Smooth muscle cell (in vitro differentiated cells): ENCODE results near the gene RNF111. TPM values are rescaled to one million over a fixed set of nuclear protein-coding genes. Genes with fewer than 3 reads are reported as not detected.

ENCODE experiments used
- DNase-seq: peaks from one replicate; lab custom pipeline; 2025; ENCODE audit not compliant: unreplicated experiment; lab: John Stamatoyannopoulos, UW
- H2AFZ ChIP-seq: fragments of 200-600 bp; sonication (generic); 2 replicates; pipeline ENCODE4 v1.6.0; 2016; ENCODE audit warnings: antibody characterized with exemption, low read depth, mild to moderate bottlenecking
- H3F3A ChIP-seq: fragments of 200-600 bp; sonication (generic); 2 replicates; pipeline ENCODE4 v1.6.0; 2017; ENCODE audit warnings: antibody characterized with exemption, low read depth
- H3K27ac ChIP-seq: fragments of 200-600 bp; sonication (generic); 2 replicates; pipeline ENCODE4 v1.5.1; 2016; ENCODE audit warnings: low read depth, mild to moderate bottlenecking
- H3K27me3 ChIP-seq: fragments of 200-600 bp; sonication (generic); 2 replicates; pipeline ENCODE4 v1.6.1; 2016; ENCODE audit warnings: low read depth, mild to moderate bottlenecking
- H3K36me3 ChIP-seq: fragments of 200-600 bp; sonication (generic); 2 replicates; pipeline ENCODE4 v1.5.1; 2016; ENCODE audit warnings: low read depth
- H3K4me1 ChIP-seq: fragments of 200-600 bp; sonication (generic); 2 replicates; pipeline ENCODE4 v1.5.1; 2016; ENCODE audit warnings: low read depth
- H3K4me2 ChIP-seq: fragments of 200-600 bp; sonication (generic); 2 replicates; pipeline ENCODE4 v1.6.0; 2016; ENCODE audit warnings: mild to moderate bottlenecking
- H3K4me3 ChIP-seq: fragments of 200-600 bp; sonication (generic); 2 replicates; pipeline ENCODE4 v1.5.1; 2016; ENCODE audit warnings: mild to moderate bottlenecking
- H3K79me2 ChIP-seq: fragments of 200-600 bp; sonication (generic); 2 replicates; pipeline ENCODE4 v1.6.0; 2016; ENCODE audit warnings: low read depth, mild to moderate bottlenecking
- H3K9ac ChIP-seq: fragments of 200-600 bp; sonication (generic); 2 replicates; pipeline ENCODE4 v1.6.0; 2016; ENCODE audit warnings: low read depth
- H3K9me3 ChIP-seq: fragments of 200-600 bp; sonication (generic); replicated peaks from 2 replicates; pipeline ENCODE4 v1.5.1; 2016; ENCODE audit warnings: low read depth
- H4K20me1 ChIP-seq: fragments of 200-600 bp; sonication (generic); 2 replicates; pipeline ENCODE4 v1.6.0; 2016; ENCODE audit warnings: low read depth
- WGBS: methylation state at CpG from one replicate; pipeline ENCODE4 v1.1.7; 2016; ENCODE audit warnings: low lambda C conversion rate; 5-methylcytosine and 5-hydroxymethylcytosine counted together
- polyA plus RNA-seq: library from polyadenylated mRNA; unstranded; fragments of >200 nt; fragmentation: Nextera tagmentation; extraction: Ambion mirVana; gene quantifications from 2 replicates; pipeline ENCODE4 v1.2.1, GENCODE V29; 2016
- total RNA-seq: library from RNA; depleted of rRNA; stranded (reverse); fragments of >200 nt; gene quantifications from 2 replicates; pipeline ENCODE4 v1.2.3, GENCODE V29; 2014
- TF ChIP-seq, protein P1 (sequence below): fragments of 200-600 bp; sonication (generic); IDR thresholded peaks from 2 replicates; pipeline ENCODE4 v1.5.1; 2017; ENCODE audit warnings: borderline replicate concordance, mild to moderate bottlenecking, antibody characterized with exemption; ENCODE audit not compliant: insufficient read depth, poor library complexity, severe bottlenecking

Gene RNF111
- total and polyA plus RNA-seq, 2 experiments from 2014 or later: 15.3 to 37.8 TPM

DNA sequence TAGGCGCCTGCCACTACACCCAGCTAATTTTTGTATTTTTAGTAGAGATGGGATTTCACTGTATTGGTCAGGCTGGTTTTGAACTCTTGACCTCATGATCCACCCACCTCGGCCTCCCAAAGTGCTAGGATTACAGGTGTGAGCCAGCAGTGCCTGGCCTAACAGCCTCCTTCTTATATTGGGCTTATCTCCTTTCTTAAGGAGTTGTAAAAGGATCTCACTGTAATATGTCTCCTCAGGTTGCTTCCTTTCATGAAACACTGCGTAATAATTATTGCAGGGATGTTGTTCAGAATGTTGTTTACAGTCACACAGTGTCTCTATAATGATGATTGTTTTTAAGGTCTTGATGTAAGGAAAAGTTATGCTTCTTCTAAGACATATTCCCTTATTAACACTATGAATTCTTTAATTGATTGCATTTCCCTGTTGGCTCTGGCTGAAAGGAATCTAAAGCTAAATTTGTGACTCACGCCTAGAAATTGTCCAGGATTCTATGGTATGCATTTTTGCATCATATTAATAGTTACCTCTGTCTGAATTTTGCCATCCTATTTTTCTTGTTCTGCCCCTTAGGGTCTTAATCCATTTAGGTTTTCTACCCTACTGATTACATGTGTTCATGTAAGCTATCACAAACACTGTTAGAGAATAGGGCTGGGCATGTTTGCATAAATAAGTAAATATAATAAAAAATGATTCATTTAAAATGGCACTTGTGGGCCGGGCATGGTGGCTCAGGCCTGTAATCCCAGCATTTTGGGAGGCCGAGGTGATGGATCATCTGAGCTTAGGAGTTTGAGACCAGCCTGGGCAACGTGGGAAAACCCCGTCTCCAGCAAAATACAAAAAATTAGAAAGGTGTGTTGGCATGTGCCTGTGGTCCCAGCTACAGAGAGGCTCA, 24.5 kb upstream of the RNF111 start:
- no peak overlapping the region for H3K9ac ChIP-seq
- H3K4me3 ChIP-seq: no peak overlapping the region
- no peaks in the 10 kb centered on the region for H4K20me1 ChIP-seq
- no peaks in the 10 kb centered on the region for H3K27me3 ChIP-seq
- WGBS: 87% methylated on average over 8 of the region's 8 CpGs
- no peaks in the 10 kb centered on the region for H3K79me2 ChIP-seq
- no peak for DNase-seq
- TF ChIP-seq, protein P1, sequence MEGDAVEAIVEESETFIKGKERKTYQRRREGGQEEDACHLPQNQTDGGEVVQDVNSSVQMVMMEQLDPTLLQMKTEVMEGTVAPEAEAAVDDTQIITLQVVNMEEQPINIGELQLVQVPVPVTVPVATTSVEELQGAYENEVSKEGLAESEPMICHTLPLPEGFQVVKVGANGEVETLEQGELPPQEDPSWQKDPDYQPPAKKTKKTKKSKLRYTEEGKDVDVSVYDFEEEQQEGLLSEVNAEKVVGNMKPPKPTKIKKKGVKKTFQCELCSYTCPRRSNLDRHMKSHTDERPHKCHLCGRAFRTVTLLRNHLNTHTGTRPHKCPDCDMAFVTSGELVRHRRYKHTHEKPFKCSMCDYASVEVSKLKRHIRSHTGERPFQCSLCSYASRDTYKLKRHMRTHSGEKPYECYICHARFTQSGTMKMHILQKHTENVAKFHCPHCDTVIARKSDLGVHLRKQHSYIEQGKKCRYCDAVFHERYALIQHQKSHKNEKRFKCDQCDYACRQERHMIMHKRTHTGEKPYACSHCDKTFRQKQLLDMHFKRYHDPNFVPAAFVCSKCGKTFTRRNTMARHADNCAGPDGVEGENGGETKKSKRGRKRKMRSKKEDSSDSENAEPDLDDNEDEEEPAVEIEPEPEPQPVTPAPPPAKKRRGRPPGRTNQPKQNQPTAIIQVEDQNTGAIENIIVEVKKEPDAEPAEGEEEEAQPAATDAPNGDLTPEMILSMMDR: no peak
- no peak overlapping the region for H3K4me2 ChIP-seq
- H3K9me3 ChIP-seq: no peaks in the 10 kb centered on the region
- H3F3A ChIP-seq: no peaks in the 10 kb centered on the region
- no peak overlapping the region for H3K27ac ChIP-seq
- H3K4me1 ChIP-seq: no peaks in the 10 kb centered on the region
- no peaks in the 10 kb centered on the region for H3K36me3 ChIP-seq
- no peak overlapping the region for H2AFZ ChIP-seq

DNA sequence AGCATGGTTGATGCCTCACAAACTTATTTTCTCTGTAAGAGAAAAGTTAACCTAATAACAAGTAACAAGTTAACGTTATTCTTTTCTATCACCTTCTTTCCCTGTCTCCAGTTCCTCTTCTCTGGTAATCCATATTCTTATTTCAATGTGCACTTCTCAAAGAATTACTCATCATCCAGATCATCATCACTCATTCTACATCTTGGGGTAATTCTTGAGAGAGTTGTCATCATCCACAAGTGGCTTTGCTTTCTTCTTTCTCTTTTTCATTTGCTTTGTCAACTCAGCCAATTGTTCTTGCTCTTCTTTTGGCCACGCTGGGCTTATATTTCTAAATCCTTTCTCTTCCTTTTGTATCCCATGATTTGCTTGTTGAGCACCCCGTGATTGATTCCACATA, 20.8 kb upstream of the RNF111 start:
- Histone ChIP-seq H3K36me3 (no peaks in the 10 kb centered on the region), H3K79me2 (no peaks in the 10 kb centered on the region), H3K4me2 (no peak overlapping the region), H3K4me1 (no peaks in the 10 kb centered on the region), H3F3A (no peaks in the 10 kb centered on the region), H3K27me3 (no peaks in the 10 kb centered on the region), H3K27ac (no peak overlapping the region), H3K9me3 (no peaks in the 10 kb centered on the region), H3K9ac (no peak overlapping the region), H2AFZ (no peak overlapping the region), H4K20me1 (no peaks in the 10 kb centered on the region), H3K4me3 (no peak overlapping the region)
- 89% methylated on average over 3 of the region's 3 CpGs for WGBS
- TF ChIP-seq, protein P1: no peak
- DNase-seq: no peak

DNA sequence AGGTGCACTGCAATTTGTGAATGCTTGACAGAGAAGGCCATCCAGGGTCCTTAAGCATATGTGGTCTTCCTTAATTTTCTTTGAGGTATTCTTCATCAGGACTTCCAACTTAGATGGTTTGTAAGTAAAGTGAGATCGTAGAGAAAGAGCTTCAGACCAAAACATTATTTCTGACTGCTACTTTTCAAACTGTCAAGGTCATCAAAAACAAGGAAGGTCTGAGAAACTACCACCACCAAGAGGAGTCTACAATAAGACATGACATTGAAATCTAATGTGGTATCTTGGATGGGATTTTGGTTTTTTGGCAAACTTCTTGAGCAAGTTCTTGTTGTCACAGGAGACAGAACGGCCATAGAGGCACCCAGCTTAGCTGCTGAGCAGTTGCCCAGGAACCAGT, 20.0 kb upstream of the RNF111 start:
- H3K9ac ChIP-seq: no peak overlapping the region
- H3K4me2 ChIP-seq: no peak overlapping the region
- no peaks in the 10 kb centered on the region for H3K79me2 ChIP-seq
- no peak overlapping the region for H3K4me3 ChIP-seq
- no peaks in the 10 kb centered on the region for H4K20me1 ChIP-seq
- no peaks in the 10 kb centered on the region for H3F3A ChIP-seq
- no peak overlapping the region for H2AFZ ChIP-seq
- no peaks in the 10 kb centered on the region for H3K27me3 ChIP-seq
- TF ChIP-seq, protein P1: no peak
- no peaks in the 10 kb centered on the region for H3K9me3 ChIP-seq
- no peak overlapping the region for H3K27ac ChIP-seq
- H3K4me1 ChIP-seq: no peaks in the 10 kb centered on the region
- DNase-seq: no peak
- 86% methylated on average over 2 of the region's 2 CpGs for WGBS
- no peaks in the 10 kb centered on the region for H3K36me3 ChIP-seq

DNA sequence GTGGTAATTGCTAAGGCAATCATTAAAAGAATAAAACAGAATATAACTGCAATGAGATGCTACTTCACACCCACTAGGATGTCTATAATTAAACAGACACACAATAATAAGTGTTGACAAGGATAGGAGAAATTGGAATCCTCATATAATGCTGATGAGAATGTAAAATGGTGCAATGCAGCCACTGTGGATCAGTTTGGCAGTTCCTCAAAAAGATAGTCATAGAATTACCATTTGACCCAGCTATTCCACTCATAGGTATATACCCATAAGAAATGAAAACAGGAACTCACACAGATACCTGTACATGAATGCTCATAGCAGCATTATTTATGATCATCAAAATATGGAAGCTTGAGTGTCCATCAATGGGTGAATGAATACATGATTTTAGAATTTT, 9.6 kb upstream of the RNF111 start:
- Histone ChIP-seq H3K36me3 (no peaks in the 10 kb centered on the region), H3K4me1 (no peaks in the 10 kb centered on the region), H3K4me3 (no peak overlapping the region), H3F3A (no peaks in the 10 kb centered on the region), H4K20me1 (no peaks in the 10 kb centered on the region), H3K9me3 (no peaks in the 10 kb centered on the region), H3K27ac (no peak overlapping the region), H3K4me2 (no peak overlapping the region), H3K79me2 (no peaks in the 10 kb centered on the region), H3K9ac (no peak overlapping the region), H2AFZ (no peak overlapping the region), H3K27me3 (no peaks in the 10 kb centered on the region)
- DNase-seq: no peak
- TF ChIP-seq, protein P1: no peak
